Kidney epithelial cell (primary cell): ENCODE data around the gene CLMP. TPM values are rescaled to one million over a fixed set of nuclear protein-coding genes. Genes with fewer than 3 reads are reported as not detected.
A peak's percentile ranks its signal among the peaks of the same experiment; 100 is the strongest.

ENCODE experiments used
- DNase-seq: peaks from one replicate; pipeline ENCODE4 v3.0.0-alpha.2; 2010; ENCODE audit warnings: low read depth
- H3K27me3 ChIP-seq: 2 replicates; pipeline ENCODE4 v1.6.0; 2011; ENCODE audit warnings: low read length; ENCODE audit not compliant: control insufficient read depth, insufficient read depth
- H3K36me3 ChIP-seq: 2 replicates; pipeline ENCODE4 v1.5.1; 2011; ENCODE audit warnings: low read length; ENCODE audit not compliant: control insufficient read depth, insufficient read depth
- H3K4me3 ChIP-seq: 2 replicates; pipeline ENCODE4 v1.5.1; 2011; ENCODE audit warnings: low read depth, mild to moderate bottlenecking, control low read depth, low read length
- total RNA-seq: library from RNA; depleted of rRNA; stranded (reverse); fragments of >200 nt; gene quantifications from 2 replicates; pipeline ENCODE4 v1.2.3, GENCODE V29; 2015
- TF ChIP-seq, protein P1 (sequence below): IDR thresholded peaks from 2 replicates; pipeline ENCODE4 v1.5.1; 2011; ENCODE audit warnings: mild to moderate bottlenecking, moderate library complexity, low read length, control low read depth, inconsistent platforms; ENCODE audit not compliant: insufficient read depth, poor library complexity, severe bottlenecking

CLMP gene
- total RNA-seq, 1 donor from 2014 or later, result 6.4 TPM

DNA sequence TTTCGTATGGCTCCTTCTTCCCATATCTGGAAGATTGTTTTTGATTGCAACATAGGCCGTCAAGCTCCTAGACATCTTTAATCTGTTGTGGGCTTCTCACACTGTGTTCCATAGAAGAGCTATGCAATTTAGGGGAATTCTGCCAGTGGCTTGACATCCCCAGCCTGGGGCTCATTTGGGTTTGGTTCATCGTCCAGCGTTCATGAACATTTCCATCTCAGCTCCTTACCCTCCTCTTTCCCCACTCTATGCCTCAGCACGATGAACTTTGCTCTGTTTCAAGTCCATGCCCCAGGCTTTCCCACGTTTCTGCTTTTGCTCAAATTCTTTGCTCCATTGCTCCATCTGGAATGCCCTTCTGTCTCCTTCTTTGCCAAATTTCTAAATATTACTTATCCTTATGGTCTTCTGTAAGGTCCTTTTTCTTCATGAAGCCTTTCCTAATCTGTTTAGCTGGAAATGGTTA lies 26.1 kb upstream of the CLMP start:
- Histone ChIP-seq H3K36me3 (no peaks in the 10 kb centered on the region), H3K4me3 (no peak overlapping the region), H3K27me3 (no peaks in the 10 kb centered on the region)
- DNase-seq, result no peak
- TF ChIP-seq, protein P1, sequence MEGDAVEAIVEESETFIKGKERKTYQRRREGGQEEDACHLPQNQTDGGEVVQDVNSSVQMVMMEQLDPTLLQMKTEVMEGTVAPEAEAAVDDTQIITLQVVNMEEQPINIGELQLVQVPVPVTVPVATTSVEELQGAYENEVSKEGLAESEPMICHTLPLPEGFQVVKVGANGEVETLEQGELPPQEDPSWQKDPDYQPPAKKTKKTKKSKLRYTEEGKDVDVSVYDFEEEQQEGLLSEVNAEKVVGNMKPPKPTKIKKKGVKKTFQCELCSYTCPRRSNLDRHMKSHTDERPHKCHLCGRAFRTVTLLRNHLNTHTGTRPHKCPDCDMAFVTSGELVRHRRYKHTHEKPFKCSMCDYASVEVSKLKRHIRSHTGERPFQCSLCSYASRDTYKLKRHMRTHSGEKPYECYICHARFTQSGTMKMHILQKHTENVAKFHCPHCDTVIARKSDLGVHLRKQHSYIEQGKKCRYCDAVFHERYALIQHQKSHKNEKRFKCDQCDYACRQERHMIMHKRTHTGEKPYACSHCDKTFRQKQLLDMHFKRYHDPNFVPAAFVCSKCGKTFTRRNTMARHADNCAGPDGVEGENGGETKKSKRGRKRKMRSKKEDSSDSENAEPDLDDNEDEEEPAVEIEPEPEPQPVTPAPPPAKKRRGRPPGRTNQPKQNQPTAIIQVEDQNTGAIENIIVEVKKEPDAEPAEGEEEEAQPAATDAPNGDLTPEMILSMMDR, result no peak

DNA sequence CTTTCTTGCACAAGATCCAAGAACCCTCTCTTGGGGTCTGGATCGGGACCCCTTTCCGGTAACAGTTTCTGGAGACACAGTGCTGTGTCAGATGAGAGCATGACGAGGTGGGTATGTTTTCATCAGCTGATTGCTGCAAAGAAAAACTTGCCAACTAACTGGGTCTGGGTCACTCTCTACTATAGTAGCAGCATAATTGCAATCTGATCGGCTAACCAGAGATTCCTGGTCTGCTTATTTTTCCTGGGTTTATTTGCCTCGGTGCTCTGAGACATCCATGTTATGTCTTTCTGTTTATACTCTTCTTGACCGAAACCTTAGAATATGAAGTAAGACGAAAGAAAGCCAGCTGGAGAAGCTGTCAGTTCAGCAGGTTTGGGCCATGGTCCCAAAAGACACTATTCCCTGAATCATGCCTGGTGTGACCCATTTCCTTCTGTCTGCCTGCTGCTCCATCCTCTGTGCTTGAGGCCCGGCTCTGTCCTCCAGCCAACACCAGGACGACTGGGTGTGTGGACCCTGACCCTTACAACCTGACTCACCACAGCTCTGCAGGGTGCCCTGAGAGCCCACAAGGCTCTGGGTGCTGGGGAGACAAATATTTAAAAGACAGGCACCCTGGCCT lies 24.1 kb upstream of the CLMP start:
- Histone ChIP-seq H3K27me3 (no peaks in the 10 kb centered on the region), H3K4me3 (no peak overlapping the region), H3K36me3 (no peaks in the 10 kb centered on the region)
- TF ChIP-seq, protein P1, result no peak
- DNase-seq, result no peak

DNA sequence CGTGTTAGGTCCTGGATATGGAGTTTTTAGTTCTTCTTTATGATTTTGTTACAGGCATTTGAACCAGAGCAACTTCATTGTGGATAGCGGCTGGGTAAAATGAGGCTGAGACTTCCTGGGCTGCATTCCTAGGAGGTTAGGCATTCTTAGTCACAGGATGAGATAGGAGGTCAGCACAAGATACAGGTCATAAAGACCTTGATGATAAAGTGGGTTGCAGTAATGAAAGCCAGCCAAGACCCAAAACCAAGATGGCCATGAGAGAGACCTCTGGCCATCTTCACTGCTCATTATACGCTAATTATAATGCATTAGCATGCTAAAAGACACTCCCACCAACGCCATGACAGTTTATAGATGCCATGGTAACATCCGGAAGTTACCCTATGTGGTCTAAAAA lies 23.4 kb upstream of the CLMP start:
- Histone ChIP-seq H3K27me3 (no peaks in the 10 kb centered on the region), H3K4me3 (no peak overlapping the region), H3K36me3 (no peaks in the 10 kb centered on the region)
- DNase-seq, result no peak
- TF ChIP-seq, protein P1, result no peak

DNA sequence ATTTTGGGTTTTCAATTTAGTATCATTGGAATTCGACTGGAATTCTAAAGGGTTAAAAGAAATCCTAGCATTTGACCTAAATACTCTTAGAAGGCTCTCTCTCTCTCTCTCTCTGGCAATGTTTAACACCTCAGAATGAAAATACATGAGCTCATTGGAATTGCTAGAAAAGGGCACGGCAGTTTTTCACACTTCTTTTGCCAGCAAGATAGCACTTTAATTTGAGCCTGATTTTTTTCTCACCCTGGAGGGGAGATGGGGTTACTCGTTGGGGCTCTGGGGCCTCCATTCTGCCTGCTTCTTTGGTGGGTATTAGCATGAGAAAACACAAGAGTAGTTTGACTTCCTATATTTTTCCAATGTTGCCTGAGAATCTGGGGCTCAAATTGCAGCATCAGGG lies 22.8 kb upstream of the CLMP start:
- TF ChIP-seq, protein P1, result no peak
- no peaks in the 10 kb centered on the region for H3K27me3 ChIP-seq
- no peaks in the 10 kb centered on the region for H3K36me3 ChIP-seq
- DNase-seq, result peak; percentile 62
- no peak overlapping the region for H3K4me3 ChIP-seq

DNA sequence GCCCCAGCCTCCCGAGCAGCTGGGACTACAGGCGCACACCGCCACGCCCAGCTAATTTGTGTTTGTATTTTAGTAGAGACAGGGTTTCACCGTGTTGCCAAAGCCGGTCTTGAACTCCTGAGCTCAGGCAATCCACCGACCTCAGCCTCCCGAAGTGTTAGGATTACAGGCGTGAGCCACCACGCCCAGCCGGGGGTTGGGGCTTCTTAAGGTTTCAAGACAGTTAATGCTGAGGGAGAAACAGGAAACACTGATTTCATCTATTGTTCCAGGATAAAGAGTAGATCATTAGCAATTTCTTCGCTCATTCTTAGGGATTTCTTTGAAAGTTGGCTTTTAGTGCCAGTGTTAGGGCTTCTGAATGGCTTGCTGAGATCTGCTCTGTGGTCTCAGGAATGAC lies 21.2 kb upstream of the CLMP start:
- Histone ChIP-seq H3K36me3 (no peaks in the 10 kb centered on the region), H3K4me3 (no peak overlapping the region), H3K27me3 (no peaks in the 10 kb centered on the region)
- TF ChIP-seq, protein P1, result no peak
- DNase-seq, result no peak

DNA sequence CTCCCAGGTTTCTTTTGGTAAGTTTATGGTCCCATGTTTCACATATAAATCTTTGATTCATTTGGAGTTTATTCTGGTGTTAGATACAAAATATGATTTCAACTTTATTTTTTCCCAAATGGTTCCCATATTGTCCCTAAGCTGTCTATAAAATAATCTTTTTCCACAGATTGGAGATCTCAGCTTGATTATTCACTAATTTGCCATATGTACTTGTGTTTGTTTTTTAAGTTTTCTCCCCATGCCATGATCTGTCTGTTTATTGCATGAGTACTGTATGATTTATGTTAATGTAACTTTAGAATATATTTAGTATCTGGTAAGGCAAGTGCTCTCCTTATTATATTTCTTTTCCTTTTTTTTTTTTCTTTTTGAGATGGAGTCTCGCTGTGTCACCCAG lies 19.9 kb upstream of the CLMP start:
- no peak overlapping the region for H3K4me3 ChIP-seq
- H3K36me3 ChIP-seq, result no peaks in the 10 kb centered on the region
- TF ChIP-seq, protein P1, result no peak
- no peaks in the 10 kb centered on the region for H3K27me3 ChIP-seq
- no peak for DNase-seq
